Fibroblast of villous mesenchyme (primary cell): ENCODE results near the gene PSMB2. TPM values are rescaled to one million over a fixed set of nuclear protein-coding genes. Genes with fewer than 3 reads are reported as not detected.
"Not testable (repeated sequence)": the region's sequence is repeated elsewhere in the genome, so short reads cannot be mapped to it uniquely, and the experiment has no call there.

Source experiments
- DNase-seq: peaks from one replicate; pipeline ENCODE4 v3.0.0-alpha.2; 2010; ENCODE audit warnings: low read depth
- H3K4me3 ChIP-seq: 2 replicates; pipeline ENCODE4 v1.5.1; 2011; ENCODE audit warnings: low read depth, mild to moderate bottlenecking, low read length
- CTCF ChIP-seq: IDR thresholded peaks from 2 replicates; pipeline ENCODE4 v1.5.1; 2012; ENCODE audit warnings: low read depth, mild to moderate bottlenecking, low read length; ENCODE audit not compliant: insufficient read depth
- total RNA-seq: library from RNA; depleted of rRNA; stranded (reverse); fragments of >200 nt; gene quantifications from 2 replicates; pipeline ENCODE4 v1.2.3, GENCODE V29; 2012

PSMB2 gene
- total RNA-seq: 20.6 and 21.2 TPM in 2 replicates

GRCh38 chr1:35641233-35641866, at the start of gene PSMB2:
PSMB2 (minus strand) TSS chr1:35641526; CDS start chr1:35641432, 94 bp downstream.
- peak within 1 kb of the TSS; percentile 91 for H3K4me3 ChIP-seq
- TF ChIP-seq CTCF: no peak

DNA sequence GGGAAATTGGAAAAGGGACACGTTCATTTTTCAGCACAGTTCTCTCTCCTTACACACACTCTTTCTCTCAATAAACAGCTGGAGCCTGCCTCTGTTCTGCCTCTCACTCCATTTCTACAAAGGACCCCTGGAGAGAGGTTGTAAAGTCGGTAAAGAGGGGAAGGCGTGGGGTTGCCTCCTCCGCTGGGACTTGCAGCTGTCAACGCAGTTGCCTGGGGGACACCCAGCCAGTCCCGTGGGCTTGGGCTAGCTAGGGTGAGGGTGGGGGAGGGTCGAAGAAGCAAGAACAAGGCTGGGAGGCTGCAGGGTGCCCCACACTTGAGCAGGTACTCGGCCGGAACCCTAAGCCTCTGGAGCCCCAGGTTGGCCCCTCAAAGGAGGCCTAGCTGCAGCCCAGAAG, 49.8 kb upstream of the PSMB2 start:
- TF ChIP-seq CTCF: no peak
- no peak overlapping the region for H3K4me3 ChIP-seq
- DNase-seq: no peak

More at GRCh38 chr1:35641233-35641866, at the start of gene PSMB2:
- DNase-seq: peak; percentile 97

- not testable (repeated sequence) for DNase-seq, H3K4me3 ChIP-seq
These were observed 48.8 kb upstream of the PSMB2 start for GRCh38 chr1:35690103-35690502.

GRCh38 chr1:35688161-35688560, 46.8 kb upstream of the PSMB2 start:
- no peak for DNase-seq
- no peak overlapping the region for H3K4me3 ChIP-seq
- no peak for TF ChIP-seq CTCF

GRCh38 chr1:35683012-35683411, 41.7 kb upstream of the PSMB2 start:
- no peak overlapping the region for H3K4me3 ChIP-seq
- no peak for DNase-seq
- no peak for TF ChIP-seq CTCF

- TF ChIP-seq CTCF: no peak
- no peak for DNase-seq
- H3K4me3 ChIP-seq: no peak overlapping the region
These were observed 38.9 kb upstream of the PSMB2 start for GRCh38 chr1:35680271-35680670.

DNA sequence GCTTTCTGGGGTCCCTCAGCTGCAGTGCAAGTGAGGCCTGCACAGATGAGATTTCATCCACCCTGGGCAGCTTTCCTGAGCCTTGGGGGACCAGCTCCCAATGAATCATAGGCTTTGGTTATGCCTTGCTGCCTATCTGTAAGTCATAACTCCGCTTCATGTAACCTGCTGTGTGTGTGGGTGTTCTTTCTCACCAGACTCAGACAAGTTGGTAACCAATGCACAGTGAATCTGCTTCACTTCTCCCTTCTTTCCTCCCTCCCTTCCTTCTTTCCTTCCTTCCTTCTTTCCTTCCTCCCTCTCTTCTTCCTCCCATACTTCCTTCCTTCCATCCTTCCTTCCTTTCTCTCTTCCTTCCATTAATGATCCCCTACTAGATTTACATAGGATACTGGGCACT, 34.4 kb upstream of the PSMB2 start:
- no peak overlapping the region for H3K4me3 ChIP-seq
- no peak for DNase-seq
- TF ChIP-seq CTCF: no peak
